PFSK-1 (cell line): ENCODE data around the gene ZFP42.

ENCODE experiments used
- FOXP2 ChIP-seq: optimal IDR thresholded peaks from 2 replicates; pipeline ENCODE3; 2011; ENCODE audit warnings: borderline replicate concordance, control low read depth, inconsistent platforms; ENCODE audit not compliant: insufficient read depth; ENCODE audit errors: extremely low read length, extremely low read depth
- POLR2AphosphoS5 ChIP-seq: IDR thresholded peaks from 2 replicates; pipeline ENCODE4 v1.6.1; 2012; ENCODE audit warnings: low read depth, mild to moderate bottlenecking, control low read depth, low read length, moderate library complexity
- REST ChIP-seq, 2 experiments: IDR thresholded peaks; 2 replicates each; pipeline versions ENCODE4 v1.6.1 to v1.8.0; 2011 to 2012; ENCODE audit warnings: low read depth in 2 of 2, low read length in 2 of 2, control low read depth in 1 of 2, inconsistent platforms in 1 of 2, mild to moderate bottlenecking in 1 of 2, moderate library complexity in 1 of 2; ENCODE audit not compliant: insufficient read depth in 1 of 2
- SIN3A ChIP-seq: IDR thresholded peaks from 2 replicates; pipeline ENCODE4 v1.6.1; 2012; ENCODE audit warnings: mild to moderate bottlenecking, low read length, moderate library complexity, borderline replicate concordance; ENCODE audit not compliant: insufficient read depth
- TAF1 ChIP-seq: IDR thresholded peaks from 2 replicates; pipeline ENCODE4 v1.6.1; 2012; ENCODE audit warnings: low read length, control low read depth, borderline replicate concordance; ENCODE audit not compliant: insufficient read depth

Gene ZFP42

GRCh38 chr4:188031751-188032150 lies 36.2 kb downstream of the ZFP42 start:
- TF ChIP-seq SIN3A (no peak), FOXP2 (no peak), TAF1 (no peak), POLR2AphosphoS5 (no peak), REST (IDR thresholded peaks at IDR 0.05; ENCODE audit: insufficient read depth in 1 of 2, low read depth in 2 of 2, low read length in 2 of 2) (no peak)

- TF ChIP-seq TAF1 (no peak), REST (IDR thresholded peaks at IDR 0.05; ENCODE audit: insufficient read depth in 1 of 2, low read depth in 2 of 2, low read length in 2 of 2) (no peak), POLR2AphosphoS5 (no peak), SIN3A (no peak), FOXP2 (no peak)
Measured at GRCh38 chr4:188032170-188032569, 36.6 kb downstream of the ZFP42 start.

GRCh38 chr4:188032583-188032982 lies 37.0 kb downstream of the ZFP42 start:
- TF ChIP-seq FOXP2 (no peak), POLR2AphosphoS5 (no peak), SIN3A (no peak), REST (IDR thresholded peaks at IDR 0.05; ENCODE audit: insufficient read depth in 1 of 2, low read depth in 2 of 2, low read length in 2 of 2) (no peak), TAF1 (no peak)

- TF ChIP-seq REST (IDR thresholded peaks at IDR 0.05; ENCODE audit: insufficient read depth in 1 of 2, low read depth in 2 of 2, low read length in 2 of 2) (no peak), TAF1 (no peak), POLR2AphosphoS5 (no peak), SIN3A (no peak), FOXP2 (no peak)
Measured at GRCh38 chr4:188037003-188037713, 41.6 kb downstream of the ZFP42 start.
